OCI-LY1 (cell line): ENCODE data around the gene BDKRB1.

ENCODE experiments used
- H2AFZ ChIP-seq: fragments of 200-600 bp; sonication (generic), shearing (Covaris generic); 2 replicates; pipeline ENCODE4 v1.6.0; 2014; ENCODE audit warnings: antibody characterized with exemption, mild to moderate bottlenecking, low read length
- H3F3A ChIP-seq: fragments of 200-600 bp; sonication (generic), shearing (Covaris generic); 2 replicates; pipeline ENCODE4 v1.6.0; 2014; ENCODE audit warnings: mild to moderate bottlenecking, antibody characterized with exemption, low read length, moderate library complexity; ENCODE audit not compliant: insufficient read depth
- H3K27ac ChIP-seq: fragments of 200-600 bp; sonication (generic); 2 replicates; pipeline ENCODE4 v1.5.1; 2014; ENCODE audit warnings: low read length, mixed run types, mild to moderate bottlenecking, low read depth; ENCODE audit not compliant: poor library complexity, severe bottlenecking
- H3K27me3 ChIP-seq: fragments of 200-600 bp; sonication (generic); 2 replicates; pipeline ENCODE4 v1.6.0; 2014; ENCODE audit warnings: antibody characterized with exemption, mild to moderate bottlenecking, low read length, moderate library complexity; ENCODE audit not compliant: insufficient read depth
- H3K36me3 ChIP-seq: fragments of 200-600 bp; sonication (generic); 2 replicates; pipeline ENCODE4 v1.6.1; 2014; ENCODE audit warnings: mild to moderate bottlenecking, antibody characterized with exemption, low read length, moderate library complexity, mixed read lengths; ENCODE audit not compliant: insufficient read depth
- H3K4me1 ChIP-seq: fragments of 200-600 bp; sonication (generic); 2 replicates; pipeline ENCODE4 v1.5.1; 2014; ENCODE audit warnings: mild to moderate bottlenecking, low read length, moderate library complexity; ENCODE audit not compliant: insufficient read depth, severe bottlenecking
- H3K4me2 ChIP-seq: fragments of 200-600 bp; sonication (generic), shearing (Covaris generic); 2 replicates; pipeline ENCODE4 v1.6.1; 2014; ENCODE audit warnings: low read length
- H3K4me3 ChIP-seq: fragments of 200-600 bp; sonication (generic); 2 replicates; pipeline ENCODE4 v1.5.1; 2014; ENCODE audit warnings: low read length, low read depth, mild to moderate bottlenecking, mixed read lengths; ENCODE audit not compliant: poor library complexity, severe bottlenecking
- H3K79me2 ChIP-seq: fragments of 200-600 bp; shearing (Covaris generic); 2 replicates; pipeline ENCODE4 v1.6.1; 2016; ENCODE audit warnings: mixed run types, low read length, mixed read lengths; ENCODE audit not compliant: insufficient read depth
- H3K9ac ChIP-seq: fragments of 200-600 bp; sonication (generic), shearing (Covaris generic); 2 replicates; pipeline ENCODE4 v1.6.1; 2014; ENCODE audit warnings: mild to moderate bottlenecking, low read length, mixed read lengths
- H3K9me2 ChIP-seq: fragments of 200-600 bp; sonication (generic), shearing (Covaris generic); 2 replicates; pipeline ENCODE4 v1.6.1; 2014; ENCODE audit warnings: low read depth, mild to moderate bottlenecking, low read length, mixed read lengths
- H3K9me3 ChIP-seq: fragments of 200-600 bp; shearing (Covaris generic); 2 replicates; pipeline ENCODE4 v1.6.1; 2014; ENCODE audit warnings: low read length, mixed read lengths
- H4K20me1 ChIP-seq: fragments of 200-600 bp; sonication (generic), shearing (Covaris generic); 2 replicates; pipeline ENCODE4 v1.6.0; 2016; ENCODE audit warnings: mild to moderate bottlenecking, low read length; ENCODE audit not compliant: insufficient read depth
- EZH2 ChIP-seq: fragments of 200-600 bp; sonication (generic), shearing (Covaris generic); IDR thresholded peaks from 2 replicates; pipeline ENCODE4 v1.8.0; 2017; ENCODE audit warnings: borderline replicate concordance, mixed run types, mild to moderate bottlenecking, antibody characterized with exemption, low read length, moderate library complexity, mixed read lengths
- TF ChIP-seq, protein P1 (sequence below): fragments of 200-600 bp; sonication (generic), shearing (Covaris generic); IDR thresholded peaks from 2 replicates; pipeline ENCODE4 v1.5.1; 2017; ENCODE audit warnings: mild to moderate bottlenecking, antibody characterized with exemption, low read length, moderate library complexity, mixed read lengths

The BDKRB1 gene

DNA sequence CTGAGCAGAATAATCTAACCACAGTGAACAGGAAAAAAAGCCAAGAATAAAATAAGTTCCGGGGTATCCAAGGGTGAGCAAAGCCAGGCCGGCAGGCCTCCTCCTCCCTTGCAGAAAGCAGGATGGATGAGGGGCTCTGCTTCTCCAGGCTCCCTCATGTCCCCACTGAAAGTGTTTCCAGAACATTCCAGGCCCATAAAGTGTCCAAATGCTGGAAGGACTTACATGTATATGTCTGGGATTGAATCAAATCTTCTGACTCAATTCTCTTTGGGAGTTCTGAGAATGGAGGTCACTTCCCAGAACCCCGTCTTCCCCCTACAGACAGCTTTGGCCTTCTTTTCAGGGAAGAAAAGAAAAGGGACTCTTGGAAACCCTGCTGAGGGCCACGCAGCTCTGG is 25.0 kb upstream of the BDKRB1 start:
- Histone ChIP-seq H3K9me3 (no peaks in the 10 kb centered on the region), H3K9ac (no peak overlapping the region), H3K27me3 (no peaks in the 10 kb centered on the region), H3K4me2 (no peak overlapping the region), H3K4me3 (no peak overlapping the region), H2AFZ (no peak overlapping the region), H3K79me2 (no peaks in the 10 kb centered on the region), H4K20me1 (no peaks in the 10 kb centered on the region), H3K4me1 (no peaks in the 10 kb centered on the region), H3K36me3 (no peaks in the 10 kb centered on the region), H3K9me2 (no peaks in the 10 kb centered on the region), H3K27ac (no peak overlapping the region), H3F3A (no peaks in the 10 kb centered on the region)
- no peak for TF ChIP-seq EZH2
- TF ChIP-seq, protein P1, sequence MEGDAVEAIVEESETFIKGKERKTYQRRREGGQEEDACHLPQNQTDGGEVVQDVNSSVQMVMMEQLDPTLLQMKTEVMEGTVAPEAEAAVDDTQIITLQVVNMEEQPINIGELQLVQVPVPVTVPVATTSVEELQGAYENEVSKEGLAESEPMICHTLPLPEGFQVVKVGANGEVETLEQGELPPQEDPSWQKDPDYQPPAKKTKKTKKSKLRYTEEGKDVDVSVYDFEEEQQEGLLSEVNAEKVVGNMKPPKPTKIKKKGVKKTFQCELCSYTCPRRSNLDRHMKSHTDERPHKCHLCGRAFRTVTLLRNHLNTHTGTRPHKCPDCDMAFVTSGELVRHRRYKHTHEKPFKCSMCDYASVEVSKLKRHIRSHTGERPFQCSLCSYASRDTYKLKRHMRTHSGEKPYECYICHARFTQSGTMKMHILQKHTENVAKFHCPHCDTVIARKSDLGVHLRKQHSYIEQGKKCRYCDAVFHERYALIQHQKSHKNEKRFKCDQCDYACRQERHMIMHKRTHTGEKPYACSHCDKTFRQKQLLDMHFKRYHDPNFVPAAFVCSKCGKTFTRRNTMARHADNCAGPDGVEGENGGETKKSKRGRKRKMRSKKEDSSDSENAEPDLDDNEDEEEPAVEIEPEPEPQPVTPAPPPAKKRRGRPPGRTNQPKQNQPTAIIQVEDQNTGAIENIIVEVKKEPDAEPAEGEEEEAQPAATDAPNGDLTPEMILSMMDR, result no peak

DNA sequence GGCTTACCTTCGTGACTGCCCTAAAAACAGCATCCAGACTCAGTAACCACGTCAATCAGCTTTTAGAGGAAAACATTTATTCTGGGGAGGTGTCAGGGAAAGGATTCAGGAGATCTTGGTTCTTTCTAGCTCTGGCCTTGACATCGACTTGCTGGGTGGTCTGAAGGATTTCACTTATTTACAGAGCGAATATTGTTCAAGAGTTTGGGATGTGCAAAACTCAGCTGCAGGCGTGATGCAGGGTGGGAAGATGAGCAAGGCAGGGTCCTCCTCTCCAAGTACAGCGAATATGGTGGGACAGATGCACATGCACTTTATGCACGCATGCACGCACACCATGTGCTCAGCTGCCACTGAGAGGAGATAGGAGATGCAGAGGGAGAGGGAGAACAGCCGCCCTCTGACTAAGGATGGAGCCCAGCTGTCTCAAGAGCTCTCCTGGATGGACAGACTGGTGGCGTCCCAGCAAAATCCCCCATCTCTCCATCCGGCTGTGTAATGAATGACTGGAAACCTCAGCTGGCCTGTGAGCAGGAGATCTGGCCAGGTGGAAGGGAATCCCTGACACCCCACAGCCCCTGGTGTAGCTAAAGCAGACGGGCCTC is 24.4 kb upstream of the BDKRB1 start:
- Histone ChIP-seq H3K27me3 (peaks cover 2% of the 10 kb centered on the region; the same call in 1 of the 2 replicates), H3K36me3 (no peaks in the 10 kb centered on the region), H3K4me3 (no peak overlapping the region), H3K9me3 (no peaks in the 10 kb centered on the region), H3K79me2 (no peaks in the 10 kb centered on the region), H3K4me2 (no peak overlapping the region), H2AFZ (no peak overlapping the region), H3K4me1 (no peaks in the 10 kb centered on the region), H3K9me2 (no peaks in the 10 kb centered on the region), H3K27ac (no peak overlapping the region), H4K20me1 (no peaks in the 10 kb centered on the region), H3K9ac (no peak overlapping the region), H3F3A (no peaks in the 10 kb centered on the region)
- TF ChIP-seq, protein P1, result no peak
- no peak for TF ChIP-seq EZH2

DNA sequence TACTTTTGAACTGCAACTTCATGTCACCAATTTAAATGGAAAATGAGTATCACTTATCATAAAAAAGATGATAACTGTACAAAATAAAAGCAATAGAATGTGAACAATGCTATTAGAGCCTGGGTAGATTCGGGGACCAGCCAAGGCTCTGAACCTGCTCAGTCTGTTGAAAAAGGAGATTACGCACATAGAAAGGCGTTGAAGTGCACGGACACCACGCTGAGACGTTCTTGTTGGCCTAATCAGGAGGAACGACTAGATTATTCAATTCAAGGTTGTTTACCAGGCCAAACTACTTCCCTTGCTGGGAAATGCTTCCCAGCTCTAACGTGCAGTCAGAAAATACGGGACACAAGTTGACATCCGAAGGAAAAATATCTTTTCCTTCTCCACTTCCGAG is 23.5 kb upstream of the BDKRB1 start:
- H3K36me3 ChIP-seq, result no peaks in the 10 kb centered on the region
- H3F3A ChIP-seq, result no peaks in the 10 kb centered on the region
- no peak overlapping the region for H3K9ac ChIP-seq
- no peaks in the 10 kb centered on the region for H4K20me1 ChIP-seq
- TF ChIP-seq, protein P1, result no peak
- TF ChIP-seq EZH2, result no peak
- H3K27ac ChIP-seq, result no peak overlapping the region
- no peaks in the 10 kb centered on the region for H3K9me2 ChIP-seq
- H3K79me2 ChIP-seq, result no peaks in the 10 kb centered on the region
- H3K9me3 ChIP-seq, result no peaks in the 10 kb centered on the region
- H2AFZ ChIP-seq, result no peak overlapping the region
- no peak overlapping the region for H3K4me3 ChIP-seq
- H3K27me3 ChIP-seq, result peaks cover 7% of the 10 kb centered on the region; the same call in 1 of the 2 replicates
- H3K4me2 ChIP-seq, result no peak overlapping the region
- H3K4me1 ChIP-seq, result no peaks in the 10 kb centered on the region
